Ovary (tissue), 3 donors: Measurements from ENCODE around the gene ASXL2.

Experiments
- CTCF ChIP-seq, 3 donors: fragments of 450-650 bp in 2 of 3; fragments of 200-600 bp in 1 of 3; IDR thresholded peaks; one replicate each; pipeline versions ENCODE4 v1.5.1 to v1.8.0; 2016 to 2022; ENCODE audit warnings: antibody characterized with exemption in 3 of 3, mild to moderate bottlenecking in 1 of 3
- EP300 ChIP-seq: sonication (generic); formaldehyde crosslinking; IDR thresholded peaks from one replicate; pipeline ENCODE4 v1.6.1; 2017; ENCODE audit warnings: antibody characterized with exemption
- POLR2A ChIP-seq: fragments of 450-650 bp; IDR thresholded peaks from one replicate; pipeline ENCODE4 v1.6.1; 2017; ENCODE audit warnings: antibody characterized with exemption, mild to moderate bottlenecking, moderate library complexity
- donor health status: DM: no; HTN: no; CAD: no.

DNA sequence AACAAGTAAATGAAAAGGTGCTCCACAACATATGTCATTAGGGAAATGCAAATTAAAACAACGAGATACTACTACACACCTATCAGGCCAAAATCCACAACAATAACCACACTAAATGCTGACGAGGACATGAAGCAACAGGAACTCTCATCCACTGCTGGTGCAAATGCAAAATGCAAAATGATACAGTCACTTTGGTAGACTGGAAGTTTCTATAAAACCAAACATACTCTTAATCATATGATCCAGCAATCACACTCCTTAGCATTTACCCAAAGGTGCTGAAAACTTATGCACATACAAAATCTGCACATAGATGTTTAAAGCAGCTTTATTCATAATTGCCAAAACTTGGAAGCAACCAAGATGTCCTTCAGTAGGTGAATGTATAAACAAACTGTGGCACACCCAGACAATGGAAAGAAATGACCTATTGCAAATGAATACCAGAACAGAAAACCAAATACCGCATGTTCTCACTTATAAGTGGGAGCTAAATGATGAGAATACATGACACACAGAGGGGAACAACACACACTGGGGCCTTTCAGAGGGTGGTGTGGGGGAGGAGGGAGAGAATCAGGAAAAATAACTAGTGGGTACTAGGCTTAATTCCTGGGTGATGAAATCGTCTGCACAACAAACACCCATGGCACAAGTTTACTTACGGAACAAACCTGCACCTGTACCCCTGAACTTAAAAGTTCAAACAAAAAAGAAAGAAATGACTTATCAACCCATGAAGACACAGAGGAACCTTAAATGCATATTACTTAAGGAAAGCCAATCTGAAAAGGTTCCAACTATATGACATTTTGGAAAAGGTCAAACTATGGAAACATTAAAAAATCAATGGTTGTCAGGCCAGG is 80.4 kb downstream of the ASXL2 start:
- no peak for TF ChIP-seq CTCF (IDR thresholded peaks at IDR 0.05)
- TF ChIP-seq POLR2A: no peak
- TF ChIP-seq EP300: no peak
